GM12891 (cell line): ENCODE data around the gene CCDC134.

Experiments
- DNase-seq: peaks from one replicate; pipeline ENCODE4 v3.0.0; 2011; ENCODE audit warnings: low spot score; ENCODE audit not compliant: insufficient read length
- FAIRE-seq: peaks from 2 replicates; lab custom pipeline; 2011; peaks lifted over from hg19 to GRCh38; lab: Jason Lieb, UNC
- PAX5 ChIP-seq: IDR thresholded peaks from 2 replicates; pipeline ENCODE4 v1.6.1; 2011; ENCODE audit warnings: low read length, moderate library complexity, mild to moderate bottlenecking; ENCODE audit not compliant: insufficient read depth, severe bottlenecking
- POLR2A ChIP-seq: IDR thresholded peaks from 2 replicates; pipeline ENCODE4 v1.6.1; 2011; ENCODE audit warnings: low read depth, low read length, control low read depth
- POLR2AphosphoS5 ChIP-seq: IDR thresholded peaks from 2 replicates; pipeline ENCODE4 v1.6.1; 2011; ENCODE audit warnings: low read depth, low read length, control low read depth
- POU2F2 ChIP-seq: IDR thresholded peaks from 2 replicates; pipeline ENCODE4 v1.6.1; 2011; ENCODE audit warnings: low read depth, mild to moderate bottlenecking, control low read depth, low read length, moderate library complexity
- SPI1 ChIP-seq: IDR thresholded peaks from 2 replicates; pipeline ENCODE4 v1.6.1; 2011; ENCODE audit warnings: low read depth, low read length, control low read depth
- TAF1 ChIP-seq: IDR thresholded peaks from 2 replicates; pipeline ENCODE4 v1.6.1; 2011; ENCODE audit warnings: low read depth, low read length, control low read depth

The CCDC134 gene

GRCh38 chr22:41875531-41876270 is 75.2 kb downstream of the CCDC134 start:
- TF ChIP-seq POLR2AphosphoS5 (no peak), SPI1 (no peak), POLR2A (no peak), POU2F2 (no peak), TAF1 (no peak), PAX5 (no peak)
- no peak for DNase-seq
- FAIRE-seq, result no peak
